Large intestine (tissue), 3 donors: ENCODE results near the gene IGF1. TPM values are rescaled to one million over a fixed set of nuclear protein-coding genes. Genes with fewer than 3 reads are reported as not detected.

Experiments used
- DNase-seq, 2 donors: peaks; one replicate each; pipeline versions ENCODE4 v3.0.0 to v3.0.0-alpha.2; 2013
- H3K27ac ChIP-seq: one replicate; pipeline ENCODE4 v1.5.1; 2013; ENCODE audit warnings: low read length
- H3K27me3 ChIP-seq: 2 replicates; pipeline ENCODE4 v1.6.1; 2013; ENCODE audit warnings: low read length; ENCODE audit not compliant: control insufficient read depth, insufficient read depth
- H3K36me3 ChIP-seq: 2 replicates; pipeline ENCODE4 v1.6.1; 2013; ENCODE audit warnings: low read length; ENCODE audit not compliant: control insufficient read depth, insufficient read depth
- H3K4me1 ChIP-seq: one replicate; pipeline ENCODE4 v1.6.1; 2013; ENCODE audit warnings: low read length; ENCODE audit not compliant: control insufficient read depth, insufficient read depth
- H3K4me3 ChIP-seq: one replicate; pipeline ENCODE4 v1.5.1; 2013; ENCODE audit warnings: low read length
- H3K9me3 ChIP-seq: one replicate; pipeline ENCODE4 v1.6.1; 2013; ENCODE audit warnings: mild to moderate bottlenecking, low read depth, low read length, moderate library complexity; ENCODE audit not compliant: control insufficient read depth
- WGBS: methylation state at CpG from one replicate; pipeline ENCODE4 v1.1.5; 2013; ENCODE audit warnings: low lambda C conversion rate; ENCODE audit not compliant: insufficient coverage; 5-methylcytosine and 5-hydroxymethylcytosine counted together
- polyA plus RNA-seq: library from polyadenylated mRNA; unstranded; fragments of 120-200 nt; gene quantifications from one replicate; pipeline ENCODE4 v1.2.1, GENCODE V29; 2013

The IGF1 gene
- polyA plus RNA-seq, 1 donor, result 5.4 TPM

- H3K27ac ChIP-seq, result no peak overlapping the region
- WGBS, result 60% methylated on average over 4 of the region's 11 CpGs
- DNase-seq, result peak in 1 of 2 donors; percentile 8
These were observed 1.1 kb downstream of the IGF1 start for GRCh38 chr12:102479099-102479885.

GRCh38 chr12:102478405-102479098 lies 1.8 kb downstream of the IGF1 start:
- Histone ChIP-seq H3K27me3 (no peaks in the 10 kb centered on the region), H3K4me3 (peak overlapping the region; percentile 9), H3K27ac (no peak overlapping the region), H3K4me1 (peaks cover 2% of the 10 kb centered on the region), H3K9me3 (no peaks in the 10 kb centered on the region), H3K36me3 (no peaks in the 10 kb centered on the region)
- 17% methylated on average over 1 of the region's 4 CpGs for WGBS
- no peak for DNase-seq

More at GRCh38 chr12:102479099-102479885, 1.1 kb downstream of the IGF1 start:
- H3K27me3 ChIP-seq, result no peaks in the 10 kb centered on the region
- no peaks in the 10 kb centered on the region for H3K36me3 ChIP-seq
- H3K4me3 ChIP-seq, result peak overlapping the region; percentile 10
- H3K9me3 ChIP-seq, result no peaks in the 10 kb centered on the region
- H3K4me1 ChIP-seq, result peaks cover 2% of the 10 kb centered on the region

- H3K4me3 ChIP-seq, result no peak overlapping the region
- no peak overlapping the region for H3K27ac ChIP-seq
- no peaks in the 10 kb centered on the region for H3K9me3 ChIP-seq
- no CpG with 5 or more reads among the region's 9 CpGs for WGBS
- DNase-seq, result no peak
- no peaks in the 10 kb centered on the region for H3K36me3 ChIP-seq
- peaks cover 2% of the 10 kb centered on the region for H3K4me1 ChIP-seq
- H3K27me3 ChIP-seq, result no peaks in the 10 kb centered on the region
These were observed 5.0 kb downstream of the IGF1 start for GRCh38 chr12:102475355-102475754.

- Histone ChIP-seq H3K4me1 (peaks cover 2% of the 10 kb centered on the region), H3K4me3 (no peak overlapping the region), H3K27me3 (no peaks in the 10 kb centered on the region), H3K27ac (no peak overlapping the region), H3K36me3 (no peaks in the 10 kb centered on the region), H3K9me3 (no peaks in the 10 kb centered on the region)
- WGBS, result 43% methylated on average over 1 of the region's 3 CpGs
- DNase-seq, result no peak
These were observed 5.8 kb downstream of the IGF1 start for GRCh38 chr12:102474438-102475064.

GRCh38 chr12:102472496-102472895 lies 7.9 kb downstream of the IGF1 start:
- Histone ChIP-seq H3K27ac (no peak overlapping the region), H3K9me3 (no peaks in the 10 kb centered on the region)
- WGBS, result 100% methylated on average over 1 of the region's 1 CpG

GRCh38 chr12:102471556-102471955 lies 8.8 kb downstream of the IGF1 start:
- WGBS, result 46% methylated on average over 2 of the region's 2 CpGs
- no peaks in the 10 kb centered on the region for H3K4me1 ChIP-seq
- no peaks in the 10 kb centered on the region for H3K9me3 ChIP-seq
- no peaks in the 10 kb centered on the region for H3K36me3 ChIP-seq
- no peak overlapping the region for H3K27ac ChIP-seq
- DNase-seq, result no peak
- no peak overlapping the region for H3K4me3 ChIP-seq
- no peaks in the 10 kb centered on the region for H3K27me3 ChIP-seq

More at GRCh38 chr12:102472496-102472895, 7.9 kb downstream of the IGF1 start:
- no peaks in the 10 kb centered on the region for H3K36me3 ChIP-seq
- H3K4me1 ChIP-seq, result no peaks in the 10 kb centered on the region
- H3K27me3 ChIP-seq, result no peaks in the 10 kb centered on the region
- no peak for DNase-seq
- no peak overlapping the region for H3K4me3 ChIP-seq

GRCh38 chr12:102470945-102471344 lies 9.4 kb downstream of the IGF1 start:
- no peaks in the 10 kb centered on the region for H3K36me3 ChIP-seq
- DNase-seq, result no peak
- no peaks in the 10 kb centered on the region for H3K27me3 ChIP-seq
- H3K9me3 ChIP-seq, result no peaks in the 10 kb centered on the region
- H3K4me1 ChIP-seq, result no peaks in the 10 kb centered on the region
- no peak overlapping the region for H3K27ac ChIP-seq
- H3K4me3 ChIP-seq, result no peak overlapping the region
- WGBS, result no CpG with 5 or more reads among the region's 3 CpGs

- H3K27me3 ChIP-seq, result no peaks in the 10 kb centered on the region
- H3K36me3 ChIP-seq, result no peaks in the 10 kb centered on the region
- WGBS, result no CpG with 5 or more reads among the region's 5 CpGs
- H3K9me3 ChIP-seq, result no peaks in the 10 kb centered on the region
- H3K4me1 ChIP-seq, result no peaks in the 10 kb centered on the region
- H3K4me3 ChIP-seq, result no peak overlapping the region
- H3K27ac ChIP-seq, result no peak overlapping the region
- DNase-seq, result no peak
These were observed 12.0 kb downstream of the IGF1 start for GRCh38 chr12:102468261-102468915.

GRCh38 chr12:102465762-102466560 lies 14.4 kb downstream of the IGF1 start:
- Histone ChIP-seq H3K27ac (no peak overlapping the region), H3K36me3 (no peaks in the 10 kb centered on the region), H3K27me3 (no peaks in the 10 kb centered on the region), H3K4me1 (no peaks in the 10 kb centered on the region), H3K4me3 (no peak overlapping the region), H3K9me3 (no peaks in the 10 kb centered on the region)
- WGBS, result no CpG with 5 or more reads among the region's 9 CpGs
- DNase-seq, result no peak
